Measurements from ENCODE around the gene TMEM63B. TPM values are rescaled to one million over a fixed set of nuclear protein-coding genes. Genes with fewer than 3 reads are reported as not detected.

The TMEM63B gene
- total RNA-seq, 1 donor from 2014 or later, result 59.3 TPM

GRCh38 chr6:44202332-44202971 lies 75.1 kb downstream of the TMEM63B start:
- H3K4me3 ChIP-seq (ENCODE audit: low read depth, low read length), result no peak overlapping the region
- H3K36me3 ChIP-seq (ENCODE audit: control insufficient read depth, insufficient read depth, low read length), result no peaks in the 10 kb centered on the region
- TF ChIP-seq, protein P1, sequence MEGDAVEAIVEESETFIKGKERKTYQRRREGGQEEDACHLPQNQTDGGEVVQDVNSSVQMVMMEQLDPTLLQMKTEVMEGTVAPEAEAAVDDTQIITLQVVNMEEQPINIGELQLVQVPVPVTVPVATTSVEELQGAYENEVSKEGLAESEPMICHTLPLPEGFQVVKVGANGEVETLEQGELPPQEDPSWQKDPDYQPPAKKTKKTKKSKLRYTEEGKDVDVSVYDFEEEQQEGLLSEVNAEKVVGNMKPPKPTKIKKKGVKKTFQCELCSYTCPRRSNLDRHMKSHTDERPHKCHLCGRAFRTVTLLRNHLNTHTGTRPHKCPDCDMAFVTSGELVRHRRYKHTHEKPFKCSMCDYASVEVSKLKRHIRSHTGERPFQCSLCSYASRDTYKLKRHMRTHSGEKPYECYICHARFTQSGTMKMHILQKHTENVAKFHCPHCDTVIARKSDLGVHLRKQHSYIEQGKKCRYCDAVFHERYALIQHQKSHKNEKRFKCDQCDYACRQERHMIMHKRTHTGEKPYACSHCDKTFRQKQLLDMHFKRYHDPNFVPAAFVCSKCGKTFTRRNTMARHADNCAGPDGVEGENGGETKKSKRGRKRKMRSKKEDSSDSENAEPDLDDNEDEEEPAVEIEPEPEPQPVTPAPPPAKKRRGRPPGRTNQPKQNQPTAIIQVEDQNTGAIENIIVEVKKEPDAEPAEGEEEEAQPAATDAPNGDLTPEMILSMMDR (IDR thresholded peaks at IDR 0.05; ENCODE audit: insufficient read depth, low read length, poor library complexity, severe bottlenecking), result no peak
- H3K27me3 ChIP-seq (ENCODE audit: control insufficient read depth, insufficient read depth, low read length), result no peaks in the 10 kb centered on the region
- DNase-seq (ENCODE audit: low read depth), result no peak

GRCh38 chr6:44202972-44203750 lies 75.8 kb downstream of the TMEM63B start:
- no peaks in the 10 kb centered on the region for H3K27me3 ChIP-seq (ENCODE audit: control insufficient read depth, insufficient read depth, low read length)
- no peak overlapping the region for H3K4me3 ChIP-seq (ENCODE audit: low read depth, low read length)
- H3K36me3 ChIP-seq (ENCODE audit: control insufficient read depth, insufficient read depth, low read length), result no peaks in the 10 kb centered on the region
- TF ChIP-seq, protein P1 (IDR thresholded peaks at IDR 0.05; ENCODE audit: insufficient read depth, low read length, poor library complexity, severe bottlenecking), result no peak
- no peak for DNase-seq (ENCODE audit: low read depth)

DNA sequence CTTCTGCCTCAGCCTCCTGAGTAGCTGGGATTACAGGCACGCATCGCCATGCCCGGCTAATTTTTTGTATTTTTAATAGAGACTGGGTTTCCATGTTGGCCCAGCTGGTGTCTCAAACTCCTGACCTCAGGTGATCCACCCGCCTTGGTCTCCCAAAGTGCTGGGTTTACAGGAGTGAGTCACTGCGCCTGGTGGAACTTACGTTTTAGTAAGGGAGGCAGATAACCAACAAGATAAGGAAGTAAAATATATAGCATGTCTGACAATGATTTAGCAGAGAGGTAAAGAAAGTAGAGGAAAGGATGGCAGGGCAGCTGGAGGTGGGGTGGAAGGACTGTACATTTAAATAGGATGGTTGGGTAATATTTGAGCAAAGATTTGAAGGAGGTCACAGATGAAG lies 76.6 kb downstream of the TMEM63B start:
- no peak overlapping the region for H3K4me3 ChIP-seq (ENCODE audit: low read depth, low read length)
- TF ChIP-seq, protein P1 (IDR thresholded peaks at IDR 0.05; ENCODE audit: insufficient read depth, low read length, poor library complexity, severe bottlenecking), result no peak
- no peaks in the 10 kb centered on the region for H3K27me3 ChIP-seq (ENCODE audit: control insufficient read depth, insufficient read depth, low read length)
- no peak for DNase-seq (ENCODE audit: low read depth)
- no peaks in the 10 kb centered on the region for H3K36me3 ChIP-seq (ENCODE audit: control insufficient read depth, insufficient read depth, low read length)

Other genes with a start within 250 kb of the TMEM63B start
- gene MRPL14, start 102 bp upstream of the TMEM63B start, total RNA-seq, result 85.9 and 98.5 TPM in 2 replicates
- gene CAPN11, start 31.3 kb downstream of the TMEM63B start, total RNA-seq, result not detected in 2 replicates
- gene MYMX, start 89.4 kb downstream of the TMEM63B start, total RNA-seq, result not detected in 2 replicates
- gene SLC29A1, start 96.0 kb downstream of the TMEM63B start, total RNA-seq, result 36.1 and 43.9 TPM in 2 replicates
- gene HSP90AB1, start 119.5 kb downstream of the TMEM63B start, total RNA-seq, result 1,065 and 1,294 TPM in 2 replicates
- 67.3 and 78.2 TPM in 2 replicates for gene SLC35B2, start 130.0 kb downstream of the TMEM63B start, total RNA-seq
- 46.3 and 61.5 TPM in 2 replicates for gene NFKBIE, start 138.0 kb downstream of the TMEM63B start, total RNA-seq
- 0.13 and 0.21 TPM in 2 replicates for gene TMEM151B, start 142.9 kb downstream of the TMEM63B start, total RNA-seq
- 11.9 and 16.6 TPM in 2 replicates for gene AARS2, start 185.8 kb downstream of the TMEM63B start, total RNA-seq
- not detected in 2 replicates for gene SPATS1, start 215.1 kb downstream of the TMEM63B start, total RNA-seq

Data from kidney epithelial cell (primary cell).